ENCODE measurements around the gene MAML2.

MAML2 gene

GRCh38 chr11:96085319-96085930 is 257.6 kb downstream of the MAML2 start:
- DNase-seq (ENCODE audit: low read depth) = no peak
- H3K4me3 ChIP-seq (ENCODE audit: low read depth, low read length) = no peak overlapping the region
- no peak for TF ChIP-seq CTCF (IDR thresholded peaks at IDR 0.05; ENCODE audit: insufficient read depth, low read depth, low read length, missing control alignments)

GRCh38 chr11:96084610-96085318 is 258.2 kb downstream of the MAML2 start:
- H3K4me3 ChIP-seq (ENCODE audit: low read depth, low read length) = no peak overlapping the region
- TF ChIP-seq CTCF (IDR thresholded peaks at IDR 0.05; ENCODE audit: insufficient read depth, low read depth, low read length, missing control alignments) = no peak
- no peak for DNase-seq (ENCODE audit: low read depth)

GRCh38 chr11:96082936-96083335 is 260.1 kb downstream of the MAML2 start:
- H3K4me3 ChIP-seq (ENCODE audit: low read depth, low read length) = no peak overlapping the region
- no peak for TF ChIP-seq CTCF (IDR thresholded peaks at IDR 0.05; ENCODE audit: insufficient read depth, low read depth, low read length, missing control alignments)
- DNase-seq (ENCODE audit: low read depth) = no peak

- no peak for TF ChIP-seq CTCF (IDR thresholded peaks at IDR 0.05; ENCODE audit: insufficient read depth, low read depth, low read length, missing control alignments)
- no peak overlapping the region for H3K4me3 ChIP-seq (ENCODE audit: low read depth, low read length)
- no peak for DNase-seq (ENCODE audit: low read depth)
These were observed 260.7 kb downstream of the MAML2 start for GRCh38 chr11:96082002-96082899.

- no peak for DNase-seq (ENCODE audit: low read depth)
- no peak overlapping the region for H3K4me3 ChIP-seq (ENCODE audit: low read depth, low read length)
- TF ChIP-seq CTCF (IDR thresholded peaks at IDR 0.05; ENCODE audit: insufficient read depth, low read depth, low read length, missing control alignments) = no peak
These were observed 261.4 kb downstream of the MAML2 start for GRCh38 chr11:96081561-96081960.

- DNase-seq (ENCODE audit: low read depth) = no peak
- no peak overlapping the region for H3K4me3 ChIP-seq (ENCODE audit: low read depth, low read length)
- TF ChIP-seq CTCF (IDR thresholded peaks at IDR 0.05; ENCODE audit: insufficient read depth, low read depth, low read length, missing control alignments) = no peak
These were observed 263.3 kb downstream of the MAML2 start for GRCh38 chr11:96079691-96080090.
